Stimulated activated naive CD4-positive, alpha-beta T cell (primary cell): Measurements from ENCODE around the gene FEV.

Experiments
- DNase-seq, 6 experiments: peaks; one replicate each; lab custom pipeline; 2025; lab: John Stamatoyannopoulos, UW

The FEV gene

DNA sequence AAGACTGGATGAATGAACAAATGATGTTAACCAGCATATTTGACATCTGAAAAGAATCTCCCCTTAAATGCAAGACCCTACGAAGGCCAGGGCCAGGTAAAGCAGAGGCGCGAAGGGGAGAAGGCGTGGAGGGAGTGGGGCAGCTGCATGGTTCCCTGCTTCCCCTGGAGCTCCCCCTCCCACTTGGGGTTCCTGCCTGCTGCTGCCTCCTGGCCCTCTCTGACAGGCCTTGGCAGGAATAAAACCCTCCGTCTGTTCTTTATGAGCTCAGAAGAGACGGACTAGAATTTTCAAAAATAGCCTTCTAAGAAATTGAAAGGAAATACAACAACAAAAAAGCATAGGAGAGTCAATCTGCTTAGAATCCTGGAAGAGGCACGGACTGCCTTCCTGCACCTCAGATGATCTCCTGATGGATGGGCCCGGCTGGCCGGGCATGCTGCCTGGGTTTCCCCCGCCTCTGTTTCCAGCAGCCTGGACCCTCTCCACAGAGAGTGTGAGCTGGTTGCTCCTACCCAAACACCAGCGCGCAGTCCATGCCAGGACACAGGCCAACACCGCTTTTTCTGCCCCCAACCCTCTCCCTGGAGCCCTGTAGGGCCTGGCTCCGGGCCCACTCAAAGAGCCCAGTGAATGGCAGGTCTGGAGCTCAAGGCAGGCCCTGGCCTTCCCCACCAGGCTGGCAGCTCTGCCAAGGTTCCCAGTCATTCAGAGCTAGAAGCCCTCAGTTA is 32.4 kb upstream of the FEV start:
- no peak for DNase-seq

DNA sequence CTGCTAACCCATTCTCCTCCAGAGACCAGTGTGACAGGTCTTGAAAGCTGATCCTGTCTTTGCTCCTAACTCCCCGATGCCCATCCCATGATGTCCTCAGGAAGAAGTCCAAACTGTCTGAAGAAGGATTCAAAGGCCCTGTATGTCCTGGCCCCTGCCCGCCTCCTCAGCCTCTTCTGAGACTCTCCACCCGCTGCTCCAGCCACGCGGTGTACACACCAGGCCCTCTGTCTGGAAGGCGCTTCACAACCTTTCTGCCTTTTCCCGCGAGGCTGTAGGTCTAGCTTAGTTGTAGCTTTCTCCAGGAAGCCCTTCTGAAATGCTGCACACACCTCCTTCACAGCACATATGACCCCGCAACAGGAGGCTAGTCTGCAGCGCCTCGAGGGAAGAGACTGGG is 31.7 kb upstream of the FEV start:
- DNase-seq, result no peak

DNA sequence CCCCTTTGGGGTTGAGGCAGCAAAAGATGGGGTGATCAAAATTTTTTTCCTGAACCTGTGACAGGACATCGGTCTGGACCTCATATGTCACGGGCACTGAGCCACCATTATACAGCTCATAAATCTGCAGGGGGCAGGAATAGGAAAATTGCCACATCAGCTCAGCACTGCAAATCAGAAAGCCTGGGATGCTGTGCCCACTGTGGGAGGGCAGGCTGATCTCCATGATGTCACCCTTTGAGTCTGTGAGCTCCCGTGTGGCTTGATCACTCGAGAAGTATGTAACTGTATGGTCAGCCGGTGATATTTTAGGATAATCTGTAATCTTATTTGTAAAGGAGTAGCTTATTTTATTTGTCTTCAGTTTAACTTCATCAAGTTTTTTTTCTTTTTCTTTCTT is 25.9 kb upstream of the FEV start:
- DNase-seq, result no peak

DNA sequence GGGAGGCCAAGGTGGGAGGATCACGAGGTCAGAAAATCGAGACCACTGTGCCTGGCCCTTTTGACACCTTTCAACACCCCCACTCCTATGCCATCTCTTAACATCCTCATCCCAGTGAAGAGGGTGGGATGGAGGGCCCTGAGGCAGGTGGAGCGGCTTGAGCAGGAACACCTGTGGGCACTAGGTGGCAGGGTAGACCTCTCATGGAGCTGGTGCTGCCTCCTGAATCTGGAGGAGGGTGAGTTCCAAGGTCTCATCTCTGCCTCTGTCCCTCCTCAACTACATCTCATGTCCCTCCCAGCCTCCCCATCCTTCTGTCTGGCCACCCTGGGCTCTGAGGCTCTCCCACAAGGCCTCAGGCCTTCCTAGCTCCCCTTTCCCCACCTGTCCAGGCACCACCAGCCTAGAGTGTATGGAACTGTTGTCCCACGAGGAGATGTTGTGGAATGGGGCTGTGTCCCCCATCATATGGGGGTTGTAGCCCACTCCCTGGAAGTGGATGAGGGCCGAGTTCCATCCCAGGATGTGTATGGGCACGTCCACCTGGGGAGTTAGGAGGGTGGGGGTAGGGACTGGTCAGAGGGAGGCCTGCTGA is 25.3 kb upstream of the FEV start:
- peak in 1 of 6 experiments; percentile 5 for DNase-seq

DNA sequence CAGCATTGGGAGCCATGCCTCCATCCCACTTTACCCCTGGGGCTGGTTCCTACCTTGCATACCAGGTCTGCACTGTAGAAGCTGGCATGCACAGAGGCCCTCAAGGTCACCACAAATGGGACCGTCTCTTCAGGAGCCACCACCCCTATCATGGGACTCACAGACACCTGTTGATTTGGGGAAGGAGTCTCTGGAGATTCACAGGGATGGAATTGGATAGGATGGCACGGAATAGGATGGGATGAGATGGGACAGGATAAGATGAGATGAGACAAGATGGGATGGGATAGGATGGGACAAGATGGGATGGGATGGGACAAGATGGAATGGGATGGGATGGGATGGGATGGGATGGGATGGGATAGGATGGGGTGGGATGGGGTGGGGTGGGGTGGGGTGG is 24.3 kb upstream of the FEV start:
- no peak for DNase-seq

DNA sequence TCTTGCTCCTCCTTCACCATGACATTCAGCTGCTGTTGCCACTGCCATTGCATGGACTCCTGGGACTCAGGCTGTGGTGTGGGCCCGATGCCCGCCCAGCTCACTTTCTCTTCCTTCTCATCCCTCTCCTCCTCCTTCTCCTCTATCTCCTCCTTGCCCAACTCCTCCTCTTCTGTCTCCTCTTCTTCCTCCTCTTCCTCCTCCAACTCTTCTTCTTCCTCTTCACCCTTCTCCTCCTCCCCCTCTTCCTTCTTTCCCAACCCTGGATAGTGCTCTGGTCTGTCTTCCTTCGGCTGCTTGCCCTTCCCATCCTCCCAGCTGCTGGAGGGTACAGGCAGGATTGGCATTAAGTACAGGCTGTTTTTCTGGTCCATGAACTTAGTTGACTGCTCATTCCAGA is 19.0 kb upstream of the FEV start:
- DNase-seq, result no peak

DNA sequence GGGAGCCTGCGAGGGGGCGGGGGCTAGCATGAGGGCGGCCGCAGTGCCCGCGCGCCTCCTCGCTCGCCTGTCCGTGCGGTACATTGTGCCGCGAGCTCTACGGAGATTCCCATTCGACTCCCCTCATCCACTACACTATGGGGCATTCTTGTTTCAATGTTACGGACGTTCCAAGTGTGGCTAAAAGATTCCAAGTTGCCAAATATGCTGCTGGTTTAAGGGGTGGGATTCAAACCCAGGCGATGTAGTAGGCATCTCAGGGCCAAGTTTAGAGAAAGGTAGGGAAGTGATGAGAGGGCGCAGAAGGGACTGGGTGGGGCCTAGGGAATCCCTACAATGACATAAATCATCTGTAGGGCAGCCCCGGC is 18.3 kb upstream of the FEV start:
- DNase-seq, result no peak

DNA sequence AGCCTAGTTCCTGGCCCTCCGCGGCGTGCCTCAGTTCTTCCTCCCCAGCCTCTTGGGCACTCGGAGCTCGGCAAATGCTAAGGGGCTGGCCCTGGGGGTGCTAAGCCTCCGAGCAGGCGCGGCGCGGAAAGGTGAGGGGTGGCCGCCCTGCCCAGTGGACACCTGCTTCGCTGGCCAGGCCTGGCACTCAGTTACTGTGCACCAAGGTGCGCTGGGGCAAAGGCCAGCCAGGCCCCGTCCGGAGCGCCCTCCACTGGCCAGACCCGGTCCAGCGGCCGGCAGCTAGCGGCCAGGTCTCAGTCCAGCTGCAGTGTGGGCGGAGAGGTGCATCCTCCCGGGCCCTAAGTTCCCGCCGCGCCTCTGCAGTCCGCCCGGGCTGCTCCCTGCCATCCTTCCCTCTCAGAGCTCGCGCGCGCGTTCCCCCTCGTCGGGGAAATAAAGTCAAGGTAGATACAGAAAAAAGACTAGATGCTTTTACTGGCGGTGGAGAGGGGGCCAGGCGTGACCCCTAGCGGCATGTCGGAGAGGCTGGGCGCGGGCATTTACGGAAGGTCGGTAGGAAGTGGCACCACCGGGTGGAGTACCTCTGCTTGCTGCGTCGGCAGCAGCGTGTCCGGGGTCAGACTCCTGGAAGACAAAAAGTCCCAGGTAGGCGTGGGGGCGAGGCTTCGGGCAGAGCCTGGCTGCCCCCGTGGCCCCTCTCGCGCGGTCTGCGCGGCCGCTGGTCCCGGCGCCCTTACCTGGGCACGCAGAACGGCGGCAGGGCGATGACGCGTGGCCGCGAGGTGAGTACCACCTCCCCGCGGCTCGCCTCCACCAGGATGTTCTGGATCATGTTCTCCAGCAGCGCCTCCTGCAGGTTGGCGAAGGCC is 17.6 kb upstream of the FEV start:
- peak in 4 of 6 experiments; percentile 28 to 39 (median 38) for DNase-seq

DNA sequence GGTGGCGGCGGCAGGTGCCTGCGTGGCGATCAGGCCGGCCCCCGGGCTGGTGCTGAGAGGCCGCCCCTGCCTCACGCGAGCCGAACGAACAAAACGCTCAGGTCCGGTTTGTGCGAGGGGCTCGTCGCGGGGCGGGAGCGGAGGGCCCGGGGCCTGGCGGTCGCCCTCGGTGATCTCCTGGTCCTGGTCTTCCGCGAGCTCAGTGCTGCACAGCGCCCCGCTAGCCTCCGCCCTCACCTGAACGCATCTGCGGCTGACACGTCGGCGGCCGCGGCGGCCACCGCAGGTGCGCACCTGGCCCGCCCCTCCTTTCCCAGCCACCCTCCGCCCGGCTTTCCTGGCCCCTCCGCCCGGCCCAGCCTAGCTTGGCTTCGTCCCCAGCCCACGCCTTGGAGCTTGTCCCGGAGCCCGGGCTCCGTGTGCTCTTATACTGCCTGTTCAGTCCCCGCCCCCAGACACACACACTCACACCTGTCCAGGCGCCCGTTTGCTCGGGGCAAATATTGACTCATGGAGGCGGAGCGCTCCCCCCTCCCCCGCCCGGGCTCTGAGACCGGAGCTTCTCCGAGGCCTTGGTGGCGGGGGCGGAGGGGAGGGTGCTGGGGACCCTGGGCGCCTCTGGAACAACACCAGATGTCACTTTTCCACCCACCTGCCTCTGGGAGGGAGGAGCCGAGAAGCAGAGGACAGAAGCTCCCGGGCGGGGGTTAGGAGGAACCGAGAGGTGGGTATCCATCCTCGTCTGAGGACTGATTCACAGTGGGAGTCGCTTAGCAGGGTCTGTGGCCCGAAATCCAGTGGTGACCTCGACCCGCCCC is 16.8 kb upstream of the FEV start:
- DNase-seq, result peak in 1 of 6 experiments; percentile 14

DNA sequence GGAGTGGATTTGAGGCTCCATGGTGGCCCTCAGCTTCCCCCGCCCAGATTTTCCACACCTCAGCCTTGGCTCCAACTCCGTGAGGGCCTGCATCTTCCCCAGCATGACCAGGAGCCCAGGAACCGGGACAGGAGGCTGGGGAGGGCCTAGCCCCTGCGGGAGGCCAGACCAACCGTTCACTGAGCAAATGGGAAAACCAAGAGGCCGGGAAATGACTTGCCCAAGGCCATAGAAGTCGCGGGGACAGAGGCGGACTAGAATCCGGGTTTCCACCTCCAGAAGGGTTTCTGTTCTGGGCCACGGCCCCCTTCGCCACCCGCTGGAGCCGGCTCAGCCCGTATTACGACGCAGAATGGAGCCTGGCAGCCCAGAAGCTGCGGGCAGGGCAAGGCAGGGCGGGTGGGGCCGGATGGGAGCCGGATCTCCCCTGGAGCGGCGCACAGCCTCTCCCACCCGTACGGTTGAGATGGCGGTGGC is 16.2 kb upstream of the FEV start:
- DNase-seq, result no peak

DNA sequence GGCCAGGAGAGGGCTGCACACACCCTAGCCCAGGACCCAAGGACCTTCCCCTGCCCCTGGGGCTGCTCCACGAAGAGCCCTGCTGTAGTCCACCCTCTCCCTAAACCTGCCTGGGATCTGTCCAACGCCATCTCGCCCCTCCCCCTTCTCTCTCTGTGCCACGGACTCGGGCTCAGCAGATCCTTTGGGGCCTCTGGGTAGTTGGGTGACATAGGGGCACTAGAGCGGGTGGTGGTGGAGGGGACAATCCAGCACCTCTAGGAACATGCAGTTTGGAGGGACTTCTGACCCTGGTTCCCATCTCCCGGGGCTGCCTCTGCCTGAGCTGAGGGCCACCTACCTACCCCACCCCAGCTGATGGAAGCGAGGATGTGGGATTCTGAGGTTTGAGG is 15.6 kb upstream of the FEV start:
- DNase-seq, result no peak

DNA sequence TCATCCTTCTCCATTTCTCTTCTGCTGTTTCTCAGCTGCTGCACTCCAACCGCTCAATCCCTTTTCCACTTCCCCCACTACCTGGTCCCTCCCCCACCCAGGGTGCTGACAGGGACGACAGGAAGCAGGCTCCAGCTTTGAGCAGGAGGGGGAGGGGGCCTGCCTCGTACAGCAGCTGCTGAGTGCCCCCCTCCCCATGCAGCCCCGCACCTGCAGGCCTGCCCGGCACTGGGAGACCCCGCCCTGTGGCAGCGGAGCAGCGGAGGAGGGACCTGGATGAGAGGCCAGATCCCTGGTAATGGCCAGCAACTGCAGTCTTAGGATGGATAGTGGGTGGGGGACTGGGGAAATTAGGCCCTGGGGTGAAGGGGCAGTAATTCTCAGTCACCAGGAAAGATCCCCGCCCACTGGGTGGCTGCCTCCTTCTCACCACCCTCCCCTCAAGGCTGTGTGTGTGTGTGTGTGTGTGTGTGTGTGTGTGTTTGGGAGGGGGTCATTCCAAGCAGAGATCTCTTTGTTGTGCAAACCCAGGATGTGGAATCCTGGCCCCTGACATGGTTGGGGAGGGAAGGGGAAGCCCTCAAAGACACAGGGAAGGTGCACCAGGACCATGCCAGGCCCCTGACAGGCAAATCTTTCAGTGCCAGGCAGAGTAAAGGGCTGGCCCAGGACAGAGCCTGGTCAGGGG is 15.0 kb upstream of the FEV start:
- no peak for DNase-seq

DNA sequence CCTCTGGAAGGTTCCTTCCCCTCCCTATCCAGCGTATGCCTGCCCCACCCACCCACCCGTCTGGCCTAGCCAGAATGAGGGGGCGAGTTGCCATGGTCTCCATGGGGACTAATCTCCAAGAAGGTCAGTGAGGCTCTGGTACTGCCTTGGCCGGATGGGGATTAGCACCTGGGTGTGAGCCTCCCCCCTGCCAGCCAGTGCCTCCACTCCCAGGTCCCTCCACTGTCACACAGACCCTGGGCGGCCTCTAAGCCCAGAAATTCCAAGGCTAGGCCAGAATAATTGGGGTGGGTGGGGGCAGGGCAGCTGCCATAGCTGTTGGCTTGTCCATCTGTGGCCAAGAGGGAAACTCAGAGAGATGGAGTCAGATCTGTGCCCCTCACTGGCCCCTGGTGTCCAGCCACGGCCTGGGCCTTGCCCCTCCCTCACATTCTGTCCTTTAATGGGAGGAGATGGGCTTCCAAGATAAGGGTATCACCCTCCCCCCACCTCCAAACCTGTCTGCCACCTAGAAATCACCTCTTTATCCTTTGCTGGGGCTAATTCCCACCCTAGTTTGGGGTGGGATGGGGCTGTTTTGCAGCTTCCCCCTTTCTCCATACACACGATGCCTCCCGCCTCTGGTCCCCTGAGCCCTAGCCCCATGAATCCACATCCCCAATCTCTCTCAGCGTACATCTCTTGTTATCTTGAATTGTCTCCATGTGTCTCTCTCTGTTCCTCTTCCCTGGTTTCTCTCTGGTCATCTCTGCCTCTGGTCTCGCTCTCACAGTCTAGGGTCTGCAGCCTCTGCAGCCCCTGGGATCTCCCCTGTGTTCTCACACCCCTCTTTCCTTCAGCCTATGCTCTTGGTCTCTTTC is 14.3 kb upstream of the FEV start:
- no peak for DNase-seq

DNA sequence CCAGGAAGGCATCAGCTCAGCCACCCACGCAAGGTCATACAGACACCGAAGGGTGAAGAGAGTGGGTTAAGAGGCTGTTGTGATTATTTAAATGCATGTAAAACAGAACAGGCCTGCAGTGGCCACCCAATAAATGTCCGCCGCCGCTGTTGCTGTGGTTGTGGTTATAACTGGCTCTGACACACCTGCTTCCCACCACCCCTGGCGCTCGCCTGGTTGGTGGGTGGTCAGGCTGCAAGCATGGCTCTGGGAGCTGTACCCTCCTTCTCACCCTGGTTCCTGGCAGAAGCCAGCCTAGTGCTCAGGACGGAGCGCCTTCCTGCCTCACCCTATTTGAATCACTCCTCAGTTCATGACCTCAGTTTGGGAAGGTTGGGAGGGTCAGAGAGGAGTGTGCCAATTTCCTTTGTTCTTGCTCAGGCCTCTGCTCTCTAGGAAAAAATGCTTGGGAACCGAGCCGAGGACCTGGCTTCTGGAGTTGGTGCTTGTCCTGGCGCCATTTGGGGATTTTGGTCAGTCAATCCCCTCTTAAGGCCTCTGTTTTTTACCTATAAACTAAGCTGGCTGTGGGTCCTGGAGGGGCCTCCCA is 13.5 kb upstream of the FEV start:
- DNase-seq, result no peak

DNA sequence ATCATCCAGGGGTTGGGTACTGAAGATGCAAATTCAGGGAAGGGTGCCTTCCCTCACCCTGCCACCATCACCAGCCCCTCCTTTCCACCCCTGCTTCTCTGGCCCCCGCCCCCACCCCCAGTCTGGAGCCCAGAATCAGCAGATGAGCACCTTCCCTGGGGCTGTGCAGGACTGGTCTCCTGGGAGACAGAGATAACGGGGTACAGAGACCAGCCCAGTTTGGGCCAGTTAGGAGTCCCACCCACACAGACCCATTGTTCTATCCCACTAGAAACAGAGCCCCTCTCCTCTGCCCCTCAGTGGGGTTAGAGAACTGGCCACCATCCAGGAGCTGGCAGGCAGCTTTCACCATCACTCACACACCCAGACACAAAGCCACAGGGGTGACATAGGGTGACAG is 12.7 kb upstream of the FEV start:
- DNase-seq, result no peak

DNA sequence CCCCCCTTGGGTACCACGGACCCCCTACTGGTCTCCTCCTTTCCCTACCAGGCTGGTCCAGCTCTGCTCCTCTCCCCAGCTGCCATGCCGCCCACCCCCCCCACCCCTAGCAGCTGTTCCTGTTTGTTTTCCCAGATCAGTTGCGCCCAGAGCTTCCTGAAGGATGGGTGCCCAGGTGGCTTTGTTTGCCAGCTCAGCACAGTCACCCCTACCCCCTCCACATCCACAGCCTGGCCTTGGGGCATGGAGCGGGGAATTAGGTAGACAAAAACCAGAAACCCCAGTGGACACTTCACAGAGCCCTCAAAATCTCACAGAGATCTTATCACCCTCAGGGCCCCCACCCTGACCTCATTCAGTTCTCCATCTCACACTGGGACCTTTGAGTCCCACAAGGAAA is 12.0 kb upstream of the FEV start:
- DNase-seq, result no peak

DNA sequence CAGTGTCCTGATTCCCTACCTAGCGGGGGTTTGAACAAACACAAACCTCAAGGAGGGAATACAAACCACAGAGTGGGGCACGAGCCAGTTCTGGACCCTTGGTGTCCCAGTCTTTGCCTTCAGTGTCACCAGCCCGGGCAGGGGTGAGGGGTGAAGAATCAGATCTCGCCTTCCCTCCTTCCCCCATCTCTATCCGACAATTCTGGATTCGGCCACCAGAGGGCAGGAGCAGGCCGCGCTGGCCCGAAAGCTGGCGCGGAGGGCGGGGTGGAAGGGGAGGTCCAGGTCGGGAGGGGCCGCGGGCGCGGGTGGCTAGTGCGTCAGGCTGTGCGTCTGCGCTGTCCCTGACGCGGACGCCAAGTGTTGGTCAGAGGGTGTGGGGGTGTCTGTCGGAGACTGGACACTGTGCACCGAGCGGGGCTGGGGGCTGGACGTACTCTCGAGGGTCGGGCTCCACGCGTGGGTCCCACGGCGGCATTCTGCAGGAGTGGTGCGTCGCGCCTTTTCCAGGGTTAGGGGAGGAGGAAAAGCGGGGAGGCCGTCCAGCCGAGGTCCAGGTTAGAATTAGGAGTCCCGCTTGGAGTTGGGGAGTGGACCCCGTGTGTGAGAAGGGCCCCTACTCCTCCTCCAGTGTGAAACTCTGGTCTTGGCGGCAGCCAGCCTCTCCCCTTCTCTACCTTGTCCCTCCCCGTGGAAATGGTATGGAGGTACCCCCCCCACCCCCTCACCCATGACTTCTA is 11.2 kb upstream of the FEV start:
- DNase-seq, result peak; percentile 20 to 67 (median 64)

DNA sequence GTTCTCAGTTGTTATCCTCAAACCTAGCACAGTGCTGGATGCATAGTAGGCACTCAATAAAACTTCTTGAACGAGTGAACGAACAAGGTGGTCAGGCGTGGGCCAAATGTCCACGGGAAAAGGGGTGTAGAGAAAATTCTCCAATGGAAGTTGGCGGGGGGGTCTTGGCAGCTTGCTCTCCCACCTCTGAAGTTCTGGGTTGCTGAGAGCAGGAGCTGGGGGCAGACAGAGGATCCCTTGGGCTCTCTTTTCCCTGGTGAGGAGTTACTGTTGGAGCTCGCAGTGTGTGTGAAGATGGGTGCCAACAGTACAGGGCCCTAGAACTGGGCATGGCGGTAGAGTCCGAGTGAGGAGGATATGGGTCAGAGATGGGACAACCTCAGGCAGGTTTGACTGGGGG is 10.6 kb upstream of the FEV start:
- no peak for DNase-seq
